ENCODE results near the gene ADAM15. TPM values are rescaled to one million over a fixed set of nuclear protein-coding genes. Genes with fewer than 3 reads are reported as not detected.

Gene ADAM15
- total and polyA plus RNA-seq, 2 donors (not counting 1 experiment from before 2014, with no cell fraction given) = 14.6 to 28.4 TPM

DNA sequence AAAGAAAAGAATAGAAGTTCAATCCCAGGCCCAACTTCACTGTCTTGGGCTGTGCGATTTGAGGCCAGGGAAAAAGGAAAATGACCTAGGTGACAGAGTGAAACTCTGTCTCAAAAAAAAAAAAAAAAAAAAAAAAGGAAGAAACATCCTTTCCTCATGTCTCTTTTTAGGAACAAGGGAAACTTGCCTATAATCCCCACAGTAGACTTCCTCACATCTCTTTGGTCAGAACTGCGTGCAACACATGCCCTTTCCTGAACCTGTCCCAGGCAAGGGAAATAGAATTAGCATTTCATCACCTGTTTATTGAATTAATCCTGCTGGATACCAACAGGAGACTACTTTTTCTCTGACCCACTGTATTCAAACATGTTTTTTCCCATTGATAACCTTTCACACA, 15.2 kb upstream of the ADAM15 start:
- WGBS (ENCODE audit: insufficient coverage) = 93% methylated on average over 1 of the region's 2 CpGs
- H3K4me3 Mint-ChIP-seq = no peak overlapping the region
- H3K27ac Mint-ChIP-seq = no peak overlapping the region
- no peak overlapping the region for H2AFZ ChIP-seq (ENCODE audit: insufficient read depth, low read depth, low read length, poor library complexity, severe bottlenecking)
- no peaks in the 10 kb centered on the region for H3K9me3 ChIP-seq (ENCODE audit: control extremely low read depth in 1 of 3, control insufficient read depth in 2 of 3, insufficient read depth in 1 of 3, low read length in 2 of 3)
- DNase-seq (no peak), ATAC-seq (ENCODE audit: low read depth) (no peak)
- intact Hi-C loops (cut with micrococcal nuclease) = no loop called here
- H3K4me1 Mint-ChIP-seq = no peaks in the 10 kb centered on the region
- no peaks in the 10 kb centered on the region for H3K79me2 ChIP-seq (ENCODE audit: control insufficient read depth, insufficient read depth, low read length)
- no peak overlapping the region for H3K4me3 ChIP-seq (ENCODE audit: control extremely low read depth in 1 of 5, extremely low read depth in 1 of 5, insufficient read depth in 1 of 5, low read depth in 2 of 5, low read length in 4 of 5)
- no peak overlapping the region for H3K27ac ChIP-seq (ENCODE audit: low read length in 2 of 2)
- no peaks in the 10 kb centered on the region for H3K9me3 Mint-ChIP-seq (ENCODE audit: insufficient read depth)
- TF ChIP-seq, protein P1, sequence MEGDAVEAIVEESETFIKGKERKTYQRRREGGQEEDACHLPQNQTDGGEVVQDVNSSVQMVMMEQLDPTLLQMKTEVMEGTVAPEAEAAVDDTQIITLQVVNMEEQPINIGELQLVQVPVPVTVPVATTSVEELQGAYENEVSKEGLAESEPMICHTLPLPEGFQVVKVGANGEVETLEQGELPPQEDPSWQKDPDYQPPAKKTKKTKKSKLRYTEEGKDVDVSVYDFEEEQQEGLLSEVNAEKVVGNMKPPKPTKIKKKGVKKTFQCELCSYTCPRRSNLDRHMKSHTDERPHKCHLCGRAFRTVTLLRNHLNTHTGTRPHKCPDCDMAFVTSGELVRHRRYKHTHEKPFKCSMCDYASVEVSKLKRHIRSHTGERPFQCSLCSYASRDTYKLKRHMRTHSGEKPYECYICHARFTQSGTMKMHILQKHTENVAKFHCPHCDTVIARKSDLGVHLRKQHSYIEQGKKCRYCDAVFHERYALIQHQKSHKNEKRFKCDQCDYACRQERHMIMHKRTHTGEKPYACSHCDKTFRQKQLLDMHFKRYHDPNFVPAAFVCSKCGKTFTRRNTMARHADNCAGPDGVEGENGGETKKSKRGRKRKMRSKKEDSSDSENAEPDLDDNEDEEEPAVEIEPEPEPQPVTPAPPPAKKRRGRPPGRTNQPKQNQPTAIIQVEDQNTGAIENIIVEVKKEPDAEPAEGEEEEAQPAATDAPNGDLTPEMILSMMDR (IDR thresholded peaks at IDR 0.05) = no peak
- no peak for TF ChIP-seq EZH2 (IDR thresholded peaks at IDR 0.05; ENCODE audit: borderline replicate concordance, insufficient read depth, low read depth, low read length, poor library complexity, severe bottlenecking)
- H3K4me1 ChIP-seq (ENCODE audit: control insufficient read depth in 2 of 2, insufficient read depth in 2 of 2, low read length in 2 of 2) = no peaks in the 10 kb centered on the region
- H4K20me1 ChIP-seq (ENCODE audit: control insufficient read depth, insufficient read depth, low read length, poor library complexity, severe bottlenecking) = no peaks in the 10 kb centered on the region
- H3K9ac ChIP-seq (ENCODE audit: low read length) = no peak overlapping the region
- POLR2A ChIA-PET = interaction anchor here (0.7 kb wide), 1 partner anchor 8 kb away, joined by 4 read pairs; no protein-coding TSS in a partner anchor
- H3K36me3 ChIP-seq (replicated peaks in 1 of 2; ENCODE audit: control extremely low read depth in 1 of 2, control insufficient read depth in 1 of 2, extremely low read depth in 1 of 2, insufficient read depth in 2 of 2, low read length in 1 of 2) = no peaks in the 10 kb centered on the region
- no peak overlapping the region for H3K4me2 ChIP-seq (replicated peaks; ENCODE audit: low read depth, low read length, poor library complexity, severe bottlenecking)
- H3K27me3 ChIP-seq (replicated peaks in 1 of 4; ENCODE audit: control extremely low read depth in 1 of 4, control insufficient read depth in 3 of 4, insufficient read depth in 4 of 4, low read length in 3 of 4) = peaks cover 0 to 17% (median 0%) of the 10 kb centered on the region in 4 experiments
- CTCF ChIA-PET = interaction anchor here (1.6 kb wide), 1 partner anchor 25 kb away, joined by 6 read pairs; no protein-coding TSS in a partner anchor
- peaks cover 20% of the 10 kb centered on the region for H3K27me3 Mint-ChIP-seq

DNA sequence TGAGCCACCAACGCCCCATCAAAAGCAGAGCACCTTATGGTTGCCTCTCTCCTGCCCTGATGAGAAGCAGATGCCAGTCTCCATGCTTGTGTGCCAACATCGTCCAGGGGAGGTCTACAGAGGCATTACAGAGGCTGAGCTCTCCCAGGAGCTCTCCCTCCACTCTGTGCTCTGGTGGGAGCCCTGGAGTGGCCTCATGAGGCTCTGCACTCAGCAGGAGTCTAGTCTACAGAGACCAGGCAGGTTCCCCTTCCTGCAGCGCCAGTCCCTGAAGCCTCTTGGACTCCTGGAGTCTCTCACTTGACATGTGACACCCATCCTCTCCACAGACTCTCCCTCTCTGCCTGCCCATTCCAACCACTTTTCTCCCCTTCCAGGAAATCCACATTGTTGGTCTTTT, 14.1 kb upstream of the ADAM15 start:
- WGBS (ENCODE audit: insufficient coverage) = 93% methylated on average over 3 of the region's 3 CpGs
- Mint-ChIP-seq H3K4me3 (no peak overlapping the region), H3K27me3 (peaks cover 21% of the 10 kb centered on the region), H3K4me1 (no peaks in the 10 kb centered on the region), H3K27ac (no peak overlapping the region), H3K9me3 (ENCODE audit: insufficient read depth) (no peaks in the 10 kb centered on the region)
- H3K4me2 ChIP-seq (replicated peaks; ENCODE audit: low read depth, low read length, poor library complexity, severe bottlenecking) = no peak overlapping the region
- no peak overlapping the region for H3K9ac ChIP-seq (ENCODE audit: low read length)
- H3K79me2 ChIP-seq (ENCODE audit: control insufficient read depth, insufficient read depth, low read length) = no peaks in the 10 kb centered on the region
- H3K4me3 ChIP-seq (ENCODE audit: control extremely low read depth in 1 of 5, extremely low read depth in 1 of 5, insufficient read depth in 1 of 5, low read depth in 2 of 5, low read length in 4 of 5) = no peak overlapping the region
- H3K27me3 ChIP-seq (replicated peaks in 1 of 4; ENCODE audit: control extremely low read depth in 1 of 4, control insufficient read depth in 3 of 4, insufficient read depth in 4 of 4, low read length in 3 of 4) = peaks cover 0 to 17% (median 0%) of the 10 kb centered on the region in 4 experiments
- H3K9me3 ChIP-seq (ENCODE audit: control extremely low read depth in 1 of 3, control insufficient read depth in 2 of 3, insufficient read depth in 1 of 3, low read length in 2 of 3) = no peaks in the 10 kb centered on the region
- DNase-seq = no peak
- no peaks in the 10 kb centered on the region for H3K36me3 ChIP-seq (replicated peaks in 1 of 2; ENCODE audit: control extremely low read depth in 1 of 2, control insufficient read depth in 1 of 2, extremely low read depth in 1 of 2, insufficient read depth in 2 of 2, low read length in 1 of 2)
- no peaks in the 10 kb centered on the region for H3K4me1 ChIP-seq (ENCODE audit: control insufficient read depth in 2 of 2, insufficient read depth in 2 of 2, low read length in 2 of 2)
- TF ChIP-seq EZH2 (IDR thresholded peaks at IDR 0.05; ENCODE audit: borderline replicate concordance, insufficient read depth, low read depth, low read length, poor library complexity, severe bottlenecking) = no peak
- TF ChIP-seq, protein P1 (IDR thresholded peaks at IDR 0.05) = no peak
- ATAC-seq (ENCODE audit: low read depth) = no peak
- no peak overlapping the region for H2AFZ ChIP-seq (ENCODE audit: insufficient read depth, low read depth, low read length, poor library complexity, severe bottlenecking)
- ChIA-PET POLR2A (no interaction called here), CTCF (interaction anchor here (1.0 kb wide), 1 partner anchor 19 kb away, joined by 3 read pairs; no protein-coding TSS in a partner anchor)
- H3K27ac ChIP-seq (ENCODE audit: low read length in 2 of 2) = no peak overlapping the region
- intact Hi-C loops (cut with micrococcal nuclease) = no loop called here
- no peaks in the 10 kb centered on the region for H4K20me1 ChIP-seq (ENCODE audit: control insufficient read depth, insufficient read depth, low read length, poor library complexity, severe bottlenecking)
